Kidney epithelial cell (primary cell): ENCODE results near the gene ENAH. TPM values are rescaled to one million over a fixed set of nuclear protein-coding genes. Genes with fewer than 3 reads are reported as not detected.

Source experiments
- total RNA-seq: library from RNA; depleted of rRNA; stranded (reverse); fragments of >200 nt; gene quantifications from 2 replicates; pipeline ENCODE4 v1.2.3, GENCODE V29; 2015

ENAH gene
- total RNA-seq, 1 donor from 2014 or later = 95.8 TPM

Other genes with a start within 250 kb of the ENAH start
- 37.1 and 39.8 TPM in 2 replicates for gene LBR, start 225.1 kb downstream of the ENAH start, total RNA-seq
- gene SRP9, start 124.7 kb upstream of the ENAH start, total RNA-seq = 316 and 344 TPM in 2 replicates
- 23.6 and 24.6 TPM in 2 replicates for gene EPHX1, start 157.0 kb upstream of the ENAH start, total RNA-seq
- 17.5 and 36.2 TPM in 2 replicates for gene TMEM63A, start 229.3 kb upstream of the ENAH start, total RNA-seq
- gene LEFTY1, start 236.0 kb upstream of the ENAH start, total RNA-seq = not detected in 2 replicates